Spleen (tissue), 11 donors: Measurements from ENCODE around the gene GARNL3. TPM values are rescaled to one million over a fixed set of nuclear protein-coding genes. Genes with fewer than 3 reads are reported as not detected.

ENCODE experiments used
- DNase-seq: peaks from one replicate; pipeline ENCODE4 v3.0.0-alpha.2; 2020
- H3K27ac ChIP-seq, 8 donors: fragments of 200-600 bp; sonication (generic) in 7 of 8; 1 replicate in 4 of 8; 2 replicates in 4 of 8; pipeline versions ENCODE4 v1.5.0 to v1.8.0; 2016 to 2021; ENCODE audit warnings: inconsistent platforms in 4 of 8, mild to moderate bottlenecking in 4 of 8, moderate library complexity in 1 of 8
- H3K27me3 ChIP-seq, 7 donors: fragments of 200-600 bp; sonication (generic) in 6 of 7; replicated peaks in 1 of 7; 1 replicate in 4 of 7; 2 replicates in 3 of 7; pipeline versions ENCODE4 v1.5.0 to v1.8.0; 2016 to 2021; ENCODE audit warnings: inconsistent platforms in 3 of 7, mild to moderate bottlenecking in 1 of 7
- H3K36me3 ChIP-seq, 6 donors: fragments of 200-600 bp; sonication (generic) in 5 of 6; 1 replicate in 4 of 6; 2 replicates in 2 of 6; pipeline versions ENCODE4 v1.5.0 to v1.8.0; 2016 to 2021; ENCODE audit warnings: inconsistent platforms in 2 of 6
- H3K4me1 ChIP-seq, 6 donors: fragments of 200-600 bp; sonication (generic) in 5 of 6; 1 replicate in 3 of 6; 2 replicates in 3 of 6; pipeline versions ENCODE4 v1.5.0 to v1.8.0; 2016 to 2021; ENCODE audit warnings: inconsistent platforms in 3 of 6
- H3K4me3 ChIP-seq, 8 donors: fragments of 200-600 bp; sonication (generic) in 7 of 8; 1 replicate in 4 of 8; 2 replicates in 4 of 8; pipeline versions ENCODE4 v1.5.0 to v1.8.0; 2016 to 2021; ENCODE audit warnings: inconsistent platforms in 4 of 8, mild to moderate bottlenecking in 4 of 8, moderate library complexity in 2 of 8
- H3K9me3 ChIP-seq, 8 donors: fragments of 200-600 bp; sonication (generic) in 7 of 8; 1 replicate in 4 of 8; 2 replicates in 4 of 8; pipeline versions ENCODE4 v1.5.0 to v1.8.0; 2016 to 2021; ENCODE audit warnings: inconsistent platforms in 4 of 8
- POLR2A ChIP-seq, 3 donors: fragments of 450-650 bp; IDR thresholded peaks; one replicate each; pipeline ENCODE4 v1.5.1; 2017; ENCODE audit warnings: antibody characterized with exemption in 3 of 3, mild to moderate bottlenecking in 1 of 3
- POLR2AphosphoS5 ChIP-seq, 3 donors: sonication (generic); formaldehyde crosslinking; IDR thresholded peaks; one replicate each; pipeline ENCODE4 v1.5.1; 2017; ENCODE audit warnings: antibody characterized with exemption in 3 of 3
- WGBS, 5 donors: extraction: QIAGEN DNeasy Blood & Tissue Kit in 3 of 5; methylation state at CpG; one replicate each; pipeline versions ENCODE4 v1.1.5 to v1.1.7; 2013 to 2018; 5-methylcytosine and 5-hydroxymethylcytosine counted together
- intact Hi-C: fragments of 100-400 bp; cut with DNase I; formaldehyde crosslinking; loops from one replicate; pipeline ENCODE4 v1.15.0; 2023; ENCODE audit warnings: low total_unique reads
- polyA plus RNA-seq, 3 donors: library from polyadenylated mRNA; stranded (reverse); fragments of 200-250 nt; gene quantifications; one replicate each; pipeline ENCODE4 v1.2.1, GENCODE V29; 2013
- total RNA-seq, 7 donors: library from RNA; depleted of rRNA in 3 of 7; stranded (reverse); fragments of >200 nt in 3 of 7; fragmentation: NEBNext Ultra II Directional in 4 of 7; extraction: Animal tissue kit (Norgen Biotek cat#: 25700) in 4 of 7; gene quantifications; one replicate each; pipeline versions ENCODE4 v1.1.0 to v1.2.1, GENCODE V29; 2016 to 2021
- TF ChIP-seq, protein P1 (sequence below), 11 experiments: fragments of 200-600 bp in 7 of 11; fragments of 450-650 bp in 4 of 11; sonication (generic) in 4 of 11; IDR thresholded peaks in 8 of 11; conservative IDR thresholded peaks in 3 of 11; 1 replicate in 7 of 11; 2 replicates in 4 of 11; pipeline versions ENCODE4 v1.4.0 to v1.8.0; 2016 to 2021; ENCODE audit warnings: antibody characterized with exemption in 11 of 11, inconsistent platforms in 4 of 11, mild to moderate bottlenecking in 1 of 11
- donor health status: healthy with polysubstance abuse.
- donor health status: DM: no; HTN: no; CAD: no; lungs with moderate emphysema.
- donor health status: DM: no; HTN: no; CAD: no.
- donor health status: Bipolar disorder and iron deficiency.
- donor health status: healthy.
- donor health status: DM: no; HTN: no; CAD: no.
- donor health status: DM: yes; HTN: yes; CAD: no.

The GARNL3 gene
- total and polyA plus RNA-seq, 10 donors = 2.1 to 14.7 (median 10.0) TPM

GRCh38 chr9:127305206-127305837 lies 40.7 kb downstream of the GARNL3 start:
- WGBS, 5 donors = 89 to 100% (median 98%) methylated on average over 1 of the region's 1 CpG
- DNase-seq = no peak
- Histone ChIP-seq H3K4me1 (peaks cover 0 to 11% (median 6%) of the 10 kb centered on the region in 6 donors), H3K36me3 (no peaks in the 10 kb centered on the region), H3K27ac (no peak overlapping the region), H3K9me3 (no peaks in the 10 kb centered on the region), H3K4me3 (no peak overlapping the region), H3K27me3 (no peaks in the 10 kb centered on the region)
- TF ChIP-seq, protein P1, sequence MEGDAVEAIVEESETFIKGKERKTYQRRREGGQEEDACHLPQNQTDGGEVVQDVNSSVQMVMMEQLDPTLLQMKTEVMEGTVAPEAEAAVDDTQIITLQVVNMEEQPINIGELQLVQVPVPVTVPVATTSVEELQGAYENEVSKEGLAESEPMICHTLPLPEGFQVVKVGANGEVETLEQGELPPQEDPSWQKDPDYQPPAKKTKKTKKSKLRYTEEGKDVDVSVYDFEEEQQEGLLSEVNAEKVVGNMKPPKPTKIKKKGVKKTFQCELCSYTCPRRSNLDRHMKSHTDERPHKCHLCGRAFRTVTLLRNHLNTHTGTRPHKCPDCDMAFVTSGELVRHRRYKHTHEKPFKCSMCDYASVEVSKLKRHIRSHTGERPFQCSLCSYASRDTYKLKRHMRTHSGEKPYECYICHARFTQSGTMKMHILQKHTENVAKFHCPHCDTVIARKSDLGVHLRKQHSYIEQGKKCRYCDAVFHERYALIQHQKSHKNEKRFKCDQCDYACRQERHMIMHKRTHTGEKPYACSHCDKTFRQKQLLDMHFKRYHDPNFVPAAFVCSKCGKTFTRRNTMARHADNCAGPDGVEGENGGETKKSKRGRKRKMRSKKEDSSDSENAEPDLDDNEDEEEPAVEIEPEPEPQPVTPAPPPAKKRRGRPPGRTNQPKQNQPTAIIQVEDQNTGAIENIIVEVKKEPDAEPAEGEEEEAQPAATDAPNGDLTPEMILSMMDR (IDR thresholded peaks at IDR 0.05 in 8 of 11, conservative IDR thresholded peaks at IDR 0.05 in 3 of 11) = no peak
- no peak for TF ChIP-seq POLR2A (IDR thresholded peaks at IDR 0.05)
- intact Hi-C loops = no loop called here

DNA sequence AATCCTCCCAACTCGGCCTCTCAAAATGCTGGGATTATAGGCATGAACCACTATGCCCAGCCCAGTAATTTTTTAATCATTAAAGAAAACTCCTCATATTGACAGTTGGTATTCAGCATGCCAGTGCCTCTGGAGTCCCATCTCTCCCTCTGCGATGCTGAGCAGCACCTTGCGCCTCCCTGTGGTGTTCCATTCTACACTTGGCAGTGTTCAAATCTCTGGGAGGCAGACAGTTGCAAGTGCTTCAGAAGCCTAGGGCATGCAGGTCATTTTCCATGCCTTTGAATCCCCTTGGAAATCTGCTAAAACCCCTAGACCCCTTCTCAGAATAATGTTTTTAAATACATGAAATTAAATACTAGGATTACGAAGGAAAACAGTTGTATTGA lies 41.3 kb downstream of the GARNL3 start:
- 70 to 92% (median 72%) methylated on average over 4 of the region's 4 CpGs for WGBS, 5 donors
- Histone ChIP-seq H3K4me1 (peaks cover 0 to 11% (median 6%) of the 10 kb centered on the region in 6 donors), H3K27me3 (no peaks in the 10 kb centered on the region), H3K27ac (no peak overlapping the region), H3K9me3 (no peaks in the 10 kb centered on the region), H3K36me3 (no peaks in the 10 kb centered on the region), H3K4me3 (no peak overlapping the region)
- TF ChIP-seq, protein P1 (IDR thresholded peaks at IDR 0.05 in 8 of 11, conservative IDR thresholded peaks at IDR 0.05 in 3 of 11) = no peak
- no peak for TF ChIP-seq POLR2AphosphoS5 (IDR thresholded peaks at IDR 0.05)
- TF ChIP-seq POLR2A (IDR thresholded peaks at IDR 0.05) = no peak
- intact Hi-C loops = no loop called here
- DNase-seq = no peak

DNA sequence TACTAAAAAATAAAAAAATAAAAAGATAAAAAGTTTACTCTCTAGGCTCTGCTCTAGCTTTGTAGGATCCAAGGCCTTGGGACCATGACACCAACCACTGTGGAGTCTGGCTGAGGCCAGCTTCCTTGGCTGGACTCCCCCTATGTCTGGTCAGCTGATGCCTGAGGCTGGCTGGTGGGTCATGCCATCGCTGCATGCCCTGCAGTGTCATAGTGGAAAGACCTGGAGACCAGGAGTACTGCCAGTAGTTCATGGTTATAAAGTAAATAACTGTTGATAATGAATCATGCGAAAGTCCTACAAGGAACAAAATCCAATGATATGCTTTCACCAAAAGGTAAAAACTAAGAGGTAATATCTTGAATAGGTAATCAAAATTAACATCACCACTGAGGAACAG lies 43.2 kb downstream of the GARNL3 start:
- Histone ChIP-seq H3K9me3 (no peaks in the 10 kb centered on the region), H3K4me1 (peaks cover 0 to 11% (median 6%) of the 10 kb centered on the region in 6 donors), H3K36me3 (no peaks in the 10 kb centered on the region), H3K27ac (no peak overlapping the region), H3K27me3 (no peaks in the 10 kb centered on the region), H3K4me3 (no peak overlapping the region)
- intact Hi-C loops = no loop called here
- DNase-seq = no peak
- 92 to 97% (median 95%) methylated on average over 2 of the region's 2 CpGs for WGBS, 5 donors
- TF ChIP-seq POLR2AphosphoS5 (IDR thresholded peaks at IDR 0.05) (no peak), POLR2A (IDR thresholded peaks at IDR 0.05) (no peak)
- TF ChIP-seq, protein P1 (IDR thresholded peaks at IDR 0.05 in 8 of 11, conservative IDR thresholded peaks at IDR 0.05 in 3 of 11) = no peak

- peak overlapping the region in 2 of 8 donors; percentile 10 to 36 for H3K27ac ChIP-seq
- intact Hi-C loops = no loop called here
- no peaks in the 10 kb centered on the region for H3K27me3 ChIP-seq
- no peak for DNase-seq
- peaks cover 0 to 11% (median 6%) of the 10 kb centered on the region in 6 donors for H3K4me1 ChIP-seq
- TF ChIP-seq POLR2AphosphoS5 (IDR thresholded peaks at IDR 0.05) = no peak
- TF ChIP-seq, protein P1 (IDR thresholded peaks at IDR 0.05 in 8 of 11, conservative IDR thresholded peaks at IDR 0.05 in 3 of 11) = no peak
- no peak overlapping the region for H3K4me3 ChIP-seq
- WGBS, 5 donors = 56 to 78% (median 63%) methylated on average over 3 of the region's 3 CpGs
- no peaks in the 10 kb centered on the region for H3K9me3 ChIP-seq
- H3K36me3 ChIP-seq = peaks cover 0 to 5% (median 0%) of the 10 kb centered on the region in 6 donors
These were observed 44.3 kb downstream of the GARNL3 start for GRCh38 chr9:127308652-127309434.
